Bronchial epithelial cell (primary cell): Measurements from ENCODE around the gene ANKS4B. TPM values are rescaled to one million over a fixed set of nuclear protein-coding genes. Genes with fewer than 3 reads are reported as not detected.
"Not testable (repeated sequence)": the region's sequence is repeated elsewhere in the genome, so short reads cannot be mapped to it uniquely, and the experiment has no call there.

Source experiments
- DNase-seq: peaks from one replicate; pipeline ENCODE4 v3.0.0-alpha.2; 2010; ENCODE audit warnings: low read depth
- FAIRE-seq: peaks from 2 replicates; lab custom pipeline; 2011; peaks lifted over from hg19 to GRCh38; lab: Jason Lieb, UNC
- H3K27me3 ChIP-seq: 2 replicates; pipeline ENCODE4 v1.5.1; 2011; ENCODE audit warnings: low read length; ENCODE audit not compliant: control insufficient read depth, insufficient read depth
- H3K36me3 ChIP-seq: 2 replicates; pipeline ENCODE4 v1.5.1; 2011; ENCODE audit warnings: low read length; ENCODE audit not compliant: control insufficient read depth, insufficient read depth
- H3K4me3 ChIP-seq: 2 replicates; pipeline ENCODE4 v1.5.1; 2011; ENCODE audit warnings: mild to moderate bottlenecking, low read depth, low read length, control low read depth
- CTCF ChIP-seq: IDR thresholded peaks from 2 replicates; pipeline ENCODE4 v1.5.1; 2011; ENCODE audit warnings: mild to moderate bottlenecking, moderate library complexity, low read length, control low read depth, inconsistent platforms; ENCODE audit not compliant: insufficient read depth, severe bottlenecking
- total RNA-seq: library from RNA; depleted of rRNA; stranded (reverse); fragments of >200 nt; gene quantifications from 2 replicates; pipeline ENCODE4 v1.2.1, GENCODE V29; 2014

Gene ANKS4B
- total RNA-seq, 1 donor from 2014 or later = not detected

DNA sequence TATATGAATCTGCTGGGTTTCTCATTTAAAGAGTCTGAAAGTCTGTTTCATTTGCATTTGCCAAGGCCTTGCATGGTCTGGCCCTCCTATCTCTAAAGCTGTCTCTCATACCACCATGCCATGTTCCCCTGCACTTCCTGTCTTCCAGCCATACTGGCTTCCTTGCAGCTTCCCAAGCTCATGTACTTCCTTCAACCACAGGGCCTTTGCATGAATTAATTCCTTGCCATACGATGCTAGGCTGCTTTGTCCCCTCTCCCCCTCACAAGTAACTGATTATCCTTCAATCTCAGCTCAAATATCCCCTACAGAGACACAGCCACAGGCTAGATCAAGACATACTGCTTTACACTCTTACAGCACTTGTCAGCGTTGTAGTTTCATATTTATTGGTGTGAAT is 38.8 kb downstream of the ANKS4B start:
- FAIRE-seq (no peak), DNase-seq (no peak)
- H3K36me3 ChIP-seq = no peaks in the 10 kb centered on the region
- no peak for TF ChIP-seq CTCF
- no peaks in the 10 kb centered on the region for H3K27me3 ChIP-seq
- no peak overlapping the region for H3K4me3 ChIP-seq

GRCh38 chr16:21272763-21273162 is 39.3 kb downstream of the ANKS4B start:
- not testable (repeated sequence) for H3K27me3 ChIP-seq, H3K36me3 ChIP-seq, DNase-seq, FAIRE-seq, H3K4me3 ChIP-seq

DNA sequence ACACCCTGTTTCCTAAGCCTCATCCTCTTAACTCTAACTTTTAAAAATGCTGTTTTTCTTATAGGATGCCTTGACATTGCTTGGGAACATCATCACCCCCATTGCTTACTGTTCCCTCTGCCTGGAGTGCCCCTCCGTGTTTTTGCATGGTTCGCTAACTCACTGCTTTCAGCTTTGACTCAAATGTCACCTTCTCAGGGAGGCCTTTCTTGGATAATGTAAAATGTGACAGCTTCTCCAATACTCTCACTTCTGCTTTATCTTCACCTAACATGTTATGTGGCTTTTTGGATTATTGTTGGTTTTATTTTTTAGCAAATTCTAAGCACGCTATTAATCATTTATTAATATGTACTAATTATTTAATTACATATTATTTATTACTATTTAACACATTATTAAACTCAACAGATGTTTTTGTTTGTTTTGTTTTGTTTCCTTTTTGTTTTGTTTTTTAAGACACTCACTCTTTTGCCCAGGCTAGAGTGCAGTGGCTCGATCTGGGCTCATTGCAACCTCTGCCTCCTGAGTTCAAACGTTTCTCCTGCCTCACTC is 40.8 kb downstream of the ANKS4B start:
- H3K27me3 ChIP-seq = peaks cover 8% of the 10 kb centered on the region
- no peak for TF ChIP-seq CTCF
- H3K36me3 ChIP-seq = no peaks in the 10 kb centered on the region
- H3K4me3 ChIP-seq = no peak overlapping the region
- DNase-seq = no peak
- no peak for FAIRE-seq

DNA sequence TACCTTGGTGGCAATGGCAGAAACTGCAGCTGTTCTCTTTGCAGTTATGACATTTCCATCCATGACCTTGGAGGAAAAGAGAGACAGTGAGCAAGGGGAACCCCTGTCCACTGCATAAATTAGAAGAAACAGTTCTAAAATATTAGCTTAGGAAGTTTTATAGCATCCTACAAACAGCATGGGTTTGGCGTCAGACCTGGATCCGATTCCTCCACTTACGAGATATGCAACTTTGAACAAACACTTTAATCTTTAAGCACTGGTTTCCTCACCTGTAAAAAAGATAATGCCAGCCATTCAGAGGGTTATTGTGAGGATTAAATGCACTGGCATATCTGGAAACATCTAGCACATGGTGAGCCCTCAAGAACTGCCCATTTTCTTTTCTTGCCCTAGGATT is 42.0 kb downstream of the ANKS4B start:
- peaks cover 8% of the 10 kb centered on the region for H3K27me3 ChIP-seq
- H3K4me3 ChIP-seq = no peak overlapping the region
- no peak for TF ChIP-seq CTCF
- no peak for DNase-seq
- no peaks in the 10 kb centered on the region for H3K36me3 ChIP-seq
- FAIRE-seq = no peak

DNA sequence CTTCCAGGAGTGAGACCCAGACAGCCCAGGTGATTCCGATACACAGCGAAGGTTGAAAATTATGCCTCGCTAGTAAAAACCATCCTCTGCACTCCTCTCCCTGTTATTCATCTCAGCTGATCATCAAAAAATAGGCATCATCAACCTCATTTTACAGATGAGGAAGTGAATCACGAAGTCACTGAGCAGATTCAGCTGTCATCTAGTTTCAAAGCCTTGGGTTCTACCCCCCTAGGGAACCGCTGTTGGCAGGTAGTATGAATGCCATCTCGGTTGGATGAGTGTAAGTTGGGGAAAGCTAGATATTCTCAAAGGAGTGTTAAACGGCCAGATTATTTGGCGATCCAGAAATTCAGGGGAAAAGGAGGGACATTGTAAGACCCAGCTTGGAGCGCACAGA is 42.6 kb downstream of the ANKS4B start:
- peaks cover 8% of the 10 kb centered on the region for H3K27me3 ChIP-seq
- H3K36me3 ChIP-seq = no peaks in the 10 kb centered on the region
- FAIRE-seq (no peak), DNase-seq (no peak)
- no peak overlapping the region for H3K4me3 ChIP-seq
- no peak for TF ChIP-seq CTCF

DNA sequence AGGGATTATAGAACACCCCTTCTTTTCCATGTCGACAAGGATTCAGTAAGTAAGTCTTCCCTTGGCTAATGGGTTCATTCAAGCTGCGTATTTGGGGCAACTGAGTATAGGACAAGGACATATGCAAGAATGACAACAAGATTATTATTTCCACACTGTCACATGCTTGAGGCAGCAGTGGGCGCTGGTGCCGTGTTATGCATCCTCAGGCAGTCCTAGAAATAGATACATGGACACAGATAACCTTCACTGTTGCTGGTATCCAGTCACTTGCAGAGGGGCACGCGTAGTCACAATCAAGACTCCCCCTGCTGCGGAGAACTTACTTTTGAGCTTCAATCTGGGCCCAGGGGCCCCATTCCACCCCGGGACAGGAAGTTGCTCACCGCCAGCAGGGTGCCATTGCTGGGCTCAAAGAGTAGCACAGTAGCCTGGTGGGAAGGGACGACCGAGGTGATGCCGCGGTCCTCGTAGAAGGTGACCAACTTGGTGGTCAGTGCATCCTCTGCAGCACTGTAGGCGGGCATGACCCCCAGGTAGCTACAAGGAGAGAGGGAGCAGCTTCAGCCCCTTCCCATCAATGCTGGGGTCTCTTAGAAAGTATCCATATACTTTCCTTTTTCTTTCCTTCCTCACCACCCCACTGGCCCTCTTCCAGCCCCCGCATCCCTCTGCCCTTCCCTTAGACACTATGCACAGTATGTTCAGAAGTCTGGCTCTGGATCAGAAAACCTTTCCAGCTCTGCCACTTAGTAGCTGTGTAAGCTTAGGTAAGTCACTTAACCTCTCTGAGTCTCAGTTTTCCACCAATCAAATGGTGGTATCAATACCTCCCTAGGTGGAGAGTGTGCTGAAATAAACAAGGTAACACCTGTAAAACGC is 43.8 kb downstream of the ANKS4B start:
- DNase-seq = no peak
- FAIRE-seq = no peak
- peaks cover 8% of the 10 kb centered on the region for H3K27me3 ChIP-seq
- H3K4me3 ChIP-seq = no peak overlapping the region
- no peaks in the 10 kb centered on the region for H3K36me3 ChIP-seq
- TF ChIP-seq CTCF = no peak
